Activated CD4-positive, CD25-positive, alpha-beta regulatory T cell treated with anti-CD3 and anti-CD28 coated beads, Interleukin-2, amount 50 U/mL, for 16 hours (primary cell): ENCODE results near the gene SMURF2.
"Not testable (repeated sequence)": the region's sequence is repeated elsewhere in the genome, so short reads cannot be mapped to it uniquely, and the experiment has no call there.

ENCODE experiments used
- DNase-seq: peaks from one replicate; pipeline ENCODE4 v3.0.0-alpha.2; 2020; ENCODE audit warnings: low read depth, low spot score

SMURF2 gene

DNA sequence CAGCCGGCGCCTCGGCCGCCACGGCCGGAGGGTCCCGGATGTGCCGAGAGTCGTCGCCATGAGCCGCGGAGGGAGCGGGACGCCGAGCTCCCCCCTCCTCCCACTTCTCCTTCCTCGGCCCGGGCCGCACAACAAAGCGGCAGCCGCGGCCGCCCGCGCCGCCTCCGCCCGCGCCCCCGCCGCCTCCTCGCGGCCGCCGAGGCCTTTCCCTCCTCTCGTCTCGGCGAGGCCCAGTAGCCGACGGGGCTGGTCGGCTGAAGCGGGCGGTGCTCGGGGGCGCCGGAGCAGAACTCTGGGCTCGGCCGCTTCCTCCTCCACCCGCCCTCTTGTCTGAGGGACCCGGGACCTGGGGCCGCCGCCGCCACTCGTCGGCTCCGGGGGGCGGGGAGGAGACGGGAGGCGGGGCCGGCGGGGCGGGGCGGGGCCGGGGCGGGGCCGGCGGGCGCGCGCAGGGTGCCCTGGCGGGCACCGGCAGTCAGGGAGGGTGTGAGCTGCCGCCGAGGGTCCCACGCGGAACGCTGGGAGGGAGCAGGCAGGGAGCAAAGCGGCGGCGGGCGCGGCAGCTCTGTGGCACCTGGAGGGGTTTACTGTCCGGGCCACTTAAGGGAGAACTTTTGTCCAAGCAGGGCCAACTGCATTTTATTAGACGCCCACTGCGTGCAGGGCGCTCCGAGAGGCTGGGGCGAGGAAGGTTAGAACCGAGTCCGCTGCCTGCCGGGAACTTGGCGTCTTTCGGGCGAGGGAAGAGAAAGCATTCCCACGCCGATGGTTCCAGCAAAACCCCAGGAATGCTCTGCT is at the start of gene SMURF2:
Gene SMURF2, minus strand, starts transcription at position 332 of the 798 bp plus-strand sequence. CDS start 427 bp downstream, outside the sequence.
- peak; percentile 44 for DNase-seq

DNA sequence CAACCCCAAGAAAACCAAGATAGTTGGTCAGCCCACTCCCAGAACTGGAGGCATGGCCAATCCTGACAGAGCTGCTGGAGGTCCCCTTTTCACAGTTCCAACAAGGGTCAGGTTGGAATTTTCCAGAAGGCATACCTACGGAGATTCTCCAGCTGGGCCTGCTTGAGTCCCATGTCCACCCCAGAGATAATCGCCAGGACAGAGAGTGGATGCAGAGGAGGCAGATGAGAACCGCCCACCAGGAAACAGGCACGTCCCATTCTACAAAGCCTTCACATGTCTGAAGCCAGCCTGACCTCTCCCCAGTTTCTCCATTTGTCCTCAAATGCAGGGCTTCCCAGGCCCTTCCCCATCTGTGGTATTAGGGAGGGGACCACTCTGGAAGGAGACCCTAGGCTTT is 47.4 kb upstream of the SMURF2 start:
- no peak for DNase-seq

DNA sequence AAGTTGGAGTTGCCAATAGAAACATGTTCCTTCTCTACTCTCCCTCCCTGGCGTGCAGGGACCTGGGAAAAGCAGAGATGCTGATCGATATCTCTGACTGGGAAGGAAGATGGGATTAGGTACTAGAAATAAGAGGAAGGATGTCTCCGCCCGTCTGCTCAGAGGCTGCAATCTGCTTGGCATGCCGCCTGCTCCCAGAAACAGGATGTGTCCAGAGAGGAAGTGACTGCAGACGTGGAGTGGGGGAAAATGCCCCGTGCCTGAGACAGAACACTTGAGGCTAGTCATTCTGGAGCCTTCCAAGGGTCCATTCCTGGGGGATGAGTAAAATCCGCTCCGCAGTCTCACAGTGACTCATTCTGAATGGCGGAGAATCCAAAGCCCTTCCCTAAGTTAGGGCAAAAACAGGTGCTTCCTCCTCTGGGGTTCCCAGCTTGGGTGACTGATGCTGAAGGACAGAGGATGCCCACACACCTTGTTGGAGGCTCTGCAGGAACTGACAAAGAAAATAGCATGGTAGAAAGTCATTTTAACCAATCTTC is 45.0 kb upstream of the SMURF2 start:
- DNase-seq, result no peak

DNA sequence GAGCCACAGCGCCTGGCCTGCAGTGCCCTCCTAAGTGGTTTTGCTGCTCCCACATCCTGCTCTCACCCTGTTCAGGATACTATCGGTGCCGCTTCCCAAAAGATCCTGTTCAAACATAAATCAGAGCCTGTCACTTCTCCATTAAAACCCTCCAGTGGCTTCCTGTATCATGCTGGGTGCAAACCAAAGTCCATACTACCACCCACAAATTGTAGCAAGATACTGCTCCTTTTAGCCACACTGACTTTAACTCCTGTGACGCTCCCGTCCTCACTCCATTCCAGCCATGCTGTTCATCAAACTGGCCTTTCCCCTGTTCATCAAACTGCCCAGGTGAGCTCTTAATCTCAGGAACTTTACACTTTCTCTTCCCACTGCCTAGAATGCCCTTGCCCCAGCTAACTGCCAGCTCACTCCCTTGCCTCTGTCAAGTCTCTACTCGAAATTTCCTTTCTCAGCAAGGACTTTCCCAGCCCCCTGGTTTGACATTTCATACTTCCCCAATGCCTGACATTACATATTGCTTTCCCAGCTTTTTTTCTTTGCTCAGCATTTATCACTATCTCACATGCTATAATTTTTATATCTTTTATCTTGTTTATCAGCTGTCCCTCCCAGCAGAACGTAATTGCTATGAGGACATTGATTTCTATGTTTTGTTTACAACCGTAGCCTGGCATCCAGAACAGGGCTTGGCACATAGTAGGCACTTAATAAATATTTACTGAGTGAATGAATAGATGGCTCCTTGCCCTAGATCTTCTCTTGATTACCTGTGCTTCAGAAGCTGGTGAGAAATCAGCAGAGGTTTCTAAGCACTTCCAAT is 44.3 kb upstream of the SMURF2 start:
- no peak for DNase-seq

DNA sequence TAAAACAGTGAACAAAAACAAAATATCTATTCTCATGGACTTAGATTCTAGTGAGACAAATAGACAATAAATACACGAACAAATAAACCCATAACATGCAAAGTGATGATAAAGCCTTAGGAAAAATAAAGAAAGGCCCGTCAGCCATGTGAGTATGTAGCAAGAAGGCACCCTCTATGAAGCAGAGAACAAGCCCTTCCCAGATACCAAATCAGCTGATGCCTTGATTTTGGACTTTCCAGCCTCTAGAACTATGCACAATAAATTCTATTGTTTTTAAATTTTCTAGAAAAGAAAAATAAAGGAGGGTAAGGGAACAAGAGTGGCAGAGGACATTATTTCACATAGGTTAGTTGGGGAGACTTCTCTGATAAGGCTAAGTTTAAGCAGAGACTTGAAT is 40.7 kb upstream of the SMURF2 start:
- DNase-seq, result no peak

DNA sequence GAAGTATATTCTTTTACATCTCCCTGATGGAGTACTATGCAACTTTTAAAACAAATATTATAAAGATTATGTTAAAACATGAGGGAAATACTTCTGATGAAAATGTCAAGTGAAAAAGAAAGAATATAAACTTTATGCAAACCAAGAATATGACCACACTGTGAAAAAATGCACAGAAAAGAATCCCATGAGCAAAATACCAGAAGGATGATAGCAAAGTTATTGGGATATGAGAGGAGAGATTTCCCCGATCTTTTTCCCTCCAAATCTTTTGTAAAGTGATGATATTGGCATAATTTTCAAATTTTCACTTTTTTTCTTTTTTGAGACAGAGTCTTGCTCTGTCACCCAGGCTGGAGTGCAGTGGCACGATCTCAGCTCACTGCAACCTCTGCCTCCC is 36.6 kb upstream of the SMURF2 start:
- no peak for DNase-seq

DNA sequence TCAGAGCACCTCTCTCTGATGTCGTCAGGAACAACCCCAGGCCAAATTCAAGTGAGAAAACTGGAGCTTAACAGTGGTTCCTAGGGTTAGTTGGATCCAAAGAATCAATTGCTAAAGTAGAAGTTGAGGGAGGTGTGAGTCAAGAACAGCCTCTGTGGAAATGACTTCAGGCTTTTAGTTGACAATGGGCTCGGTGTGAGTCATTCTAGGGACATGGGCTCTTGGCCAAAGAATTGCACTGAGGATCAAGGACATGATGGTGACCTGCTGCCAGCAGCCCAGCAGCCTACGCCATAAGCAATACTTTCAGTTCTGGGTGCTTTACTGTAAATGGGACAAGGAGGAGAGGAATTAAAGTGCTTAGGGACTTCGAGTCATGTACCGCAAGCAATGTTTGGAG is 32.1 kb upstream of the SMURF2 start:
- no peak for DNase-seq

DNA sequence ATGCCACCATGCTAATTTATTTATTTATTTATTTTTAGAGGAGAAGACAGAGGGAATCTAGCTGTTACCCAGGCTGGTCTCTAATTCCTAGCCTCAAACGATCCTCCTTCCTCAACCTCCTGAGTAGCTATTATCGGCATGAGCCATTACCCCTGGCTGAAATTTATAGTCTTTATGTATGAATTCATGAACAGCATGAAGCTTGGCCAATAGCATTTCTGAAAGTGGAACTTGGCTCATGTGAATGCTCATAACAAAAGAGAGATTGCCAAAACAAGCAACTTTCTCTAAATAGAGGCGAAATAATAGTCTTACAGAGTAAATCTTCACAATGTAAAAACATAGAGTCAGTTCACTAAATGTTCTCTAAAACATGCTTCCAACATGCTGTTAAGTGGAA is 30.1 kb upstream of the SMURF2 start:
- no peak for DNase-seq

DNA sequence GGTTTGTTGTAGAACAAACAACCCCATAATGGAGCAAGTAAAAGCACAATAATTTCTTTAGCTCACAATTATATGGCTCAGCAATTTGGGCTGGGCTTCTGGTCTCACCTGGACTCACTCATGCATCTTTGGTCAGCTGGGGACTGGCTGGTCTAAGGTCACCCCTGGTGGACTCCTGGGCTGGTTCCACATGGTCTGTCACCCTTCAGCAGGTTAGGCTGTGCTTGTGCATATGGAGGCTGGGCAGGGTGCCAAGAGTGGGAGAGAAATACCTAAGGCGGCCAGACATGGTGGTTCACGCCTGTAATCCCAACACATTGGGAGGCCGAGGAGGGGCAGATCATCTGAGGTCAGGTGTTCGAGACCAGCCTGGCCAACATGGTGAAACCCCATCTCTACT is 27.0 kb upstream of the SMURF2 start:
- no peak for DNase-seq

DNA sequence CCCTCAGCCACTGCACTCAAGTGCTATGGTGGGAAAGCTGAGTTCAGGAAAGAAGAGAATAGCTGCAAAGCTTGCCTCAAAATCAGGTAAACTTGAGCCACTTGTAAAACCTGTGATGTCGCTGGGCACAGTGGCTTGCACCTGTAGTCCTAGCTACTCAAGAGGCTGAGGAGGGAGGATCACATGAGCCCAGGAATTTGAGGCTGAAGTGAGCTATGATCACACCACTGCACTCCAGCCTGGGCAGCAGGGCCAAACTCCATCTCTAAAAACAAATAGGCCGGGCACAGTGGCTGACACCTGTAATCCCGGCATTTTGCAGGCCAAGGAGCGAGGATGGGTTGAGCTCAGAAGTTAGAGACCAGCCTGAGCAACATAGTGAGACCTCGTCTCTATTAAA is 26.4 kb upstream of the SMURF2 start:
- no peak for DNase-seq

DNA sequence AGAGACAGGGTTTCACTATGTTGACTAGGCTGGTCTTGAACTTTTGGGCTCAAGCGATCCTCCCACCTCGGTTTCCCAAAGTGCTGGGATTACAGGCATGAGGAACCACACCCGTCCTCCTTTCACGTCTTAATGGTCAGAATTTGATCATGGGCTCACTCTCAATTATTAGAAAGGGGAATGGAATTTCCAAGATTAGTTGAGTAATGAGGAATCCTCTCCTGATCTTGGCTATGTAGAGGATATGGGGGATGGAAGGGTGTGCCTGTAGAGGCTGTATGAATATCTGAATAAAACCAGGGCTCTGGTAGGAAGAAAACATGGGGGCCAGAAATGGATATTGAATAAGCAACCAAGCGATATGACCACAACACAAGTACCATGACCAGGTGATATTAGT is 25.9 kb upstream of the SMURF2 start:
- no peak for DNase-seq

DNA sequence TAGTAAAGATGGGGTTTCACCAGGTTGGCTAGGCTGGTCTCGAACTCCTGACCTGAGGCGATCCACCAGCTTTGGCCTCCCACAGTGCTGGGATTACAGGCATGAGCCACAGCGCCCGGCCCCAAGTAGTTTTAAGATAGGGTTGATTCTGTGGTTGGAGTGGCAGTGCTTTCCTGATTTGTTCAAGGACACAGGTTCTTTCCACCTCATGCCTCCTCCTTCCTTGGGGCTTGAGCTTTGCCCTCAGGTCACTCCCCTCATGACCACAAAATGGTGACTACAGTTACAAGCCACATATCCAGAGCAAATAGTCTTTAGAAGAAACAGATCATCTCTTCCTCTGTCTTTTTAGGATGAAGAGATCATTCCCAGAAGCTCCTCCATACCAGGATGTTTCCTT is 25.3 kb upstream of the SMURF2 start:
- DNase-seq, result no peak

DNA sequence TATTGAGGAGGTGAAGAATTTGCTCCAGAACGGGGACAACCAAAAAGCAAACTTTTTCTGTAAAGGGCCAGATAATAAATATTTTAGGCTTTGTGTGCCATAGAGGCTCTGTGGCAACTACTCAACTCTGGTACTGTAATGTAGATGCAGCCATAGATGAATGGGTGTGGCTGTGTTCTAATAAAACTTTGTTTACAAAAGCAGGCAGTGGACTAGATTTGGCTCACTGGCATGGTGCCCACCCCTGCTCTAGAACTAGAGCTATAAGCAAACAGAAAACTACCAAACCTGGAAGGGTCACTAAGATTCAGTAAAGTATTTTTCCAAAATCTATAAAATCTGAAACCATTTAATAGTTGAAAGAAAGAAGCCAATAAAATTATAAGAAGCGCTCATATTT is 24.6 kb upstream of the SMURF2 start:
- no peak for DNase-seq

DNA sequence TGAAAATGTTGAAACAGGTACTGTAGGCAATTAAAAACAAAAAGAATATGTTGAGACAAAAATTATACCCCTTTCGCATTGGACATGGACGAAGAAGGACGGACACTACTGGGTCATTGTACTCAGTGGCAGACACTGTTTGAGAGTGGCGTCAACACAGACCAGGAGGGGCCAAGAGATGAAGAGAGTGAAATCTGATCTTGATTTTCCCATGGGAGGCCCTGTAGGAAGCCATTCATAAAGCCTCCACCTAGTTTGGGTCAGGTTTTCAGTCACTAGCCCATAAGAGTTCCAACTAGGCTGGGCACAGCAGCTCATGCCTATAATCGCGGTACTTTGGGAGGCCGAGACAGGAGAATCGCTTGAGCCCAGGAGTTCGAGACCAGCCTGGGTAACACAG is 23.6 kb upstream of the SMURF2 start:
- no peak for DNase-seq

DNA sequence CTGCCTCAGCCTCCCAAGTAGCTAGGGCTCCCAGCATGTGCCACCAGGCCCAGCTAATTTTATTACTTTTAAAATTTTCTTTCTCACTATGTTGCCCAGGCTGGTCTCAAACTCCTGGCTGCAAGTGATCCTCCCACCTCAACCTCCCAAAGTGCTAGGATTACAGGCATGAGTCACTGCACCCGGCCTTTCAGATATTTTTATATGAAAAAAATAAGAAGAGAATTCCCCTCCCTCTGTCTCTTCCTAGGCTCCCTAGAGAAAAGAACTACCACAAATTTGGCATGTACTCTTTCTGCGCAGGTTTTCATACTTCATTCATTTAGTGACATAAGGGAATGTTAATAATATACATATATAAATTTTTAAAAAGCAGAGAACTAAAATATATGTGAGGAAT is 21.7 kb upstream of the SMURF2 start:
- no peak for DNase-seq

DNA sequence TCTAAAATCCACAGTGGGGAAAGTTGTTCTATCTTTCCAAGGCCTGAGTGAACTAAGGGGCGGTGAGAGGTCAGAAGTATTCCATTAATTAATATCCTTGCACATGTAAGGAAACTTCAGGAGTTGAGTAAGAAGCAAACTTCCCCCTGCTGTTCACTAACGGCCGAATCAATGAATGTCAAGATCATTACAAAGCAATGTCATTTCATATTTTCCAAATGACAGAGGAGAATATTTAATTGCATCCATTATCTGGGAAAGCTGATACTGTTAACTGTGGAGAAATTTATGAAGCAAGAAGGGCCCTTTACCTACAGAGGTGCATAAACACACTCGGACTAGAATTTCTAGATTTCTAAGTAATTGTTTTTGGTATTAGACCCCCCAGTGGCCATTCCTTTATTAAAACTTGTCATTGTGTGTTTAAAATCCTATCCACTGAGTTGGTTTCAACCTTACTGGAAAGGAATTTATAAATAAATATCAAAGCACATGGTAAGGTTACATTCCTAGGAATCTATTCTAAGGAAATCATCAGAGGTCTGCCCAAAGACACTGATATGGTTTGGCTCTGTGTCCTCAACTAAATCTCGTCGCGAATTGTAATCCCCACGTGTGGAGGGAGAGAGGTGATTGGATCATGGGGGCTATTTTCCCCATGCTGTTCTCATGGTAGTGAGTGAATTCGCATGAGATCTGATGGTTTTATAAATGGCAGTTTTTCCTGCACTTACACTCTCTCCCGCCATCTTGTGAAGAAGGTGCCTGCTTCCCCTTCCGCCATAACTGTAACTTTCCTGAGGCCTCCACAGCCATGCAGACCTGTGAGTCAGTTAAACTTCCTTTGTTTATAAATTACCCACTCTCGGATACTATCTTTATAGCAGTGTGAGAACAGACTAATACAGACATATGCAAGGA is 20.4 kb upstream of the SMURF2 start:
- DNase-seq, result no peak

DNA sequence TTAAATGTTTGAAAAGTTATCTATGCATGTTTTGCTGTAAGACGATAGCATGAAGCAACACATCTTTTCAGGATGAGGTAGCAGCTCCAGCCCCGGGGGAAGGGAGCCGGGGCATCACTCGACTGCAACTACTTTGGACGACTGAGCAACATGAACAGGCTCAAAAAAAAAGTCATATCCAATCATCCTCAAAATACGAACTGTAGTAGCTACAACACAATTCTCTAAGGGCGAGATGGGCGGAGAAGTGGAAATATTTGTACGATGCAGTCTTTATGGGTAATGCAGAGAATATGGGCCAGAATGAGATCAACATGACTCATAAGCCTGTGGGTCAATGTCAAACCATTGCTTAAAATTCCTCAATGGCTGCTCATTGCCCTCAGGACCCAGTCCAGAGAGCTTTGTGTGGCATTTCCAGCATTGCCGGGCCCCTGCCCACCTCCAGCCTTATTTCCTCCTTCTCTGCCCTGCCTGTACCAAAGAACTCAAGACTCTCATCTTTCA is 17.7 kb upstream of the SMURF2 start:
- DNase-seq, result no peak

DNA sequence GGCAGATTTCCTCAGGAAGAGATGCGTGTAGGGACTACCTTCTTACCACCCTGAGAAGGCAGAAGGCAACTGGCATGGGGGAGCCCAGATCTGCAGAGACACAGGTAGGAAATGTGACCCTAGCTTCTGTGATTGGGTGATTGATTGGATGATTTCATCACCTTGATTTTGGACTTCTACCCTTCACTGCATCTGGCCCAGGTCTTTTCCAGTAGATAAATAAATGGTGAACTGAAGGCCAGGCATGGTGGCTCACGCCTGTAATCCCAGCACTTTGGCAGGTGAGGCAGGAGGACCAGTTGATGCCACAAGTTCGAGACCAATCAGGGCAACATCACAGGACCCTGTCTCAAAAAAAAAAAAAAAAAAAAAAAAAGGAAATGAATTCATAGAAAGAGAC is 14.7 kb upstream of the SMURF2 start:
- DNase-seq, result no peak

DNA sequence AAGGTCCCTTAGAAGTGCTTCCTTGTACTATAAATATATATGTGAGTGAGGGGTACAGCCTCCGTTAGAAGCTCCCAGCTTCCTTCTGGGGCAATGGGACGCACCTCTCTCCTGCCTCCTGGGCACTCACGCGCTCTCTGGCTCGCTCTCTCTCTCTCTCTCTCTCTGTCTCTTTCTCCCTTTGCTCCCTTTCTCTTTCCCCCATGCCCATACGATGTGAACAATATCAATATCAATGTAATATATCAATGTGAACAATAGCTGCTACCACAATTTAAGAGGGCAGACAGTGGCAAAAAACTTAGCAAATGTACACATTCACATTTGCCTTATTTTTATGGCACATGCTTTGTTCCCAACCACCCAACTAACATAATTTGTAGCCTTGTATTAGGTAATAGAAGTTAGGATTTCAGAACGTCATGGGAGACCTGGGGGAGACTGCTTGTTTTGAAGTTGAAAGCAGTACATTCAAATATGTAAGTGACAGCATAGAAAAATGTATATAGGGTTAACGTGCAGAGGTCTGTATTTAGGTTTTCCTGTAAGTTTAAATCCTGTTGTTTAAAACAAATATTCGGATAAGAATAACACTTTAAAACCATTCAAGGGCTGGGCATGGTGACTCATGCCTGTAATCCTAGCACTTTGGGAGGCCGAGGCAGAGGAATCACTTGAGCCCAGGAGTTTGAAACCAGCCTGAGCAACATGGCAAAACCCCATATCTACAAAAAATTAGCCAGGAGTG is 8.9 kb upstream of the SMURF2 start:
- DNase-seq, result not testable (repeated sequence)

DNA sequence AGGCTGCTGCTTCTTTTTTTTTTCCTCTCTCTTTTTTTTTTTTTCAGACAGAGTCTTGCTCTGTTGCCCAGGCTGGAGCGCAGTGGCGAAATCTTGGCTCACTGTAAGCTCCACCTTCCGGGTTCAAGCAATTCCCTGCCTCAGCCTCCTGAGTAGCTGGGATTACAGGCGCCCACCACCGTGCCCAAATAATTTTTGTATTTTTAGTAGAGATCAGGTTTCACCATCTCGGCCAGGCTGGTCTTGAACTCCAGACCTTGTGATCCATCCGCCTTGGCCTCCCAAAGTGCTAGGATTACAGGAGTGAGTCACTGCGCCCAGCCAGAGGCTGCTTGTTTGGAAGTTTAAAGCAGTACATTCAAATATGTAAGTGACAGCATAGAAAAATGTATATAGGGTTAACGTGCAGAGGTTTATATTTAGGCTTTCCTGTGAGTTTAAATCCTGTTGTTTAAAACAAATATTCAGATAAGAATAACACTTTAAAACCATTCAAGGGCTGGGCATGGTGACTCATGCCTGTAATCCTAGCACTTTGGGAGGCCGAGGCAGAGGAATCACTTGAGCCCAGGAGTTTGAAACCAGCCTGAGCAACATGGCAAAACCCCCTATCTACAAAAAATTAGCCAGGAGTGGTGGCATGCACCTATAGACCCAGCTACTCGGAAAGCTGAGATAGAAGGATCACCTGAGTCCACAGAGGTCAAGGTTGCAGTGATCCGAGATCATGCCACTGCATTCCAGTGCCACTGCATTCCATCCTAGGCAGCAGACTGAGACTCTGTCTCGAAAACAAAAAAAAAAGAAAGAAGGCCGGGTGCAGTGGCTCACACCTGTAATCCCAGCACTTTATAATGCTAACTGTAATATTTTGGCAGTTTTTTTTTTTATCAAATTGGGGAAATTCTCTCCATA is 6.0 kb upstream of the SMURF2 start:
- DNase-seq, result not testable (repeated sequence)
